Myometrial cell (primary cell): Measurements from ENCODE around the gene ZNF121. TPM values are rescaled to one million over a fixed set of nuclear protein-coding genes. Genes with fewer than 3 reads are reported as not detected.

Experiments
- total RNA-seq: library from RNA; depleted of rRNA; stranded (reverse); fragments of >200 nt; gene quantifications from 2 replicates; pipeline ENCODE4 v1.2.3, GENCODE V29; 2015

ZNF121 gene
- 13.8 and 17.4 TPM in 2 replicates for total RNA-seq

GRCh38 chr19:9584073-9584833 lies at the start of gene ZNF121:
TSS of gene ZNF121 (minus strand) at chr19:9584504. CDS start at chr19:9568097, 16,407 bp downstream.

GRCh38 chr19:9621156-9622037 lies 37.1 kb upstream of the ZNF121 start, which contains the start of gene ZNF561:
TSS of gene ZNF561 (minus strand) at chr19:9621232. CDS start at chr19:9619456, 1,776 bp downstream.

GRCh38 chr19:9538183-9539058 lies 45.9 kb downstream of the ZNF121 start, which contains the start of gene ZNF426:
TSS of gene ZNF426 (minus strand) at chr19:9538645. CDS start at chr19:9536232, 2,413 bp downstream.

Other genes starting within 250 kb of the ZNF121 start
- gene ZNF177, start 221.5 kb downstream of the ZNF121 start, total RNA-seq: 0.29 and 0.71 TPM in 2 replicates
- 5.3 and 8.1 TPM in 2 replicates for gene ZNF266, start 148.9 kb downstream of the ZNF121 start, total RNA-seq
- 0.29 and 0.53 TPM in 2 replicates for gene ZNF560, start 85.9 kb downstream of the ZNF121 start, total RNA-seq
- 9.2 and 9.7 TPM in 2 replicates for gene ZNF426, start 45.9 kb downstream of the ZNF121 start, total RNA-seq
- 12.2 and 13.0 TPM in 2 replicates for gene ZNF561, start 36.7 kb upstream of the ZNF121 start, total RNA-seq
- 7.2 and 14.7 TPM in 2 replicates for gene ZNF562, start 90.6 kb upstream of the ZNF121 start, total RNA-seq
- 0.58 and 12.1 TPM in 2 replicates for gene ZNF846, start 184.2 kb upstream of the ZNF121 start, total RNA-seq
- 26.2 and 27.7 TPM in 2 replicates for gene FBXL12, start 234.6 kb upstream of the ZNF121 start, total RNA-seq
- 682 and 785 TPM in 2 replicates for gene UBL5, start 243.4 kb upstream of the ZNF121 start, total RNA-seq